Neutrophil (primary cell): ENCODE measurements around the gene DET1.
"Not testable (repeated sequence)": the region's sequence is repeated elsewhere in the genome, so short reads cannot be mapped to it uniquely, and the experiment has no call there.

ENCODE experiments used
- H3K27ac ChIP-seq: fragments of 200-600 bp; sonication (generic); 2 replicates; pipeline ENCODE4 v1.5.1; 2016; ENCODE audit warnings: mild to moderate bottlenecking, moderate library complexity
- H3K27me3 ChIP-seq: fragments of 200-600 bp; sonication (generic); 2 replicates; pipeline ENCODE4 v1.6.0; 2016; ENCODE audit warnings: mild to moderate bottlenecking
- H3K36me3 ChIP-seq: fragments of 200-600 bp; sonication (generic); 2 replicates; pipeline ENCODE4 v1.5.1; 2017
- H3K4me1 ChIP-seq, 2 experiments: fragments of 200-600 bp in 1 of 2; sonication (generic) in 1 of 2; 1 replicate in 1 of 2; 2 replicates in 1 of 2; pipeline versions ENCODE4 v1.5.1 to v1.6.1; 2013 to 2016; ENCODE audit warnings: low read depth in 1 of 2, low read length in 1 of 2, mild to moderate bottlenecking in 1 of 2, moderate library complexity in 1 of 2; ENCODE audit not compliant: control insufficient read depth in 1 of 2, insufficient read depth in 1 of 2
- H3K4me3 ChIP-seq, 2 experiments: fragments of 200-600 bp in 1 of 2; sonication (generic) in 1 of 2; 1 replicate in 1 of 2; 2 replicates in 1 of 2; pipeline ENCODE4 v1.5.1; 2013 to 2016; ENCODE audit warnings: low read depth in 1 of 2, low read length in 1 of 2, mild to moderate bottlenecking in 1 of 2, moderate library complexity in 1 of 2
- H3K9me3 ChIP-seq: fragments of 200-600 bp; sonication (generic); 2 replicates; pipeline ENCODE4 v1.5.1; 2016
- CTCF ChIP-seq: fragments of 200-600 bp; sonication (generic); IDR thresholded peaks from 2 replicates; pipeline ENCODE4 v1.5.1; 2016; ENCODE audit warnings: antibody characterized with exemption

Gene DET1

GRCh38 chr15:88568589-88568988, 22.1 kb upstream of the DET1 start:
- Histone ChIP-seq H3K27ac (no peak overlapping the region), H3K4me1 (no peaks in the 10 kb centered on the region), H3K36me3 (no peaks in the 10 kb centered on the region), H3K9me3 (no peaks in the 10 kb centered on the region), H3K4me3 (no peak overlapping the region), H3K27me3 (peaks cover 14% of the 10 kb centered on the region)
- TF ChIP-seq CTCF = no peak

- no peak for TF ChIP-seq CTCF
- Histone ChIP-seq H3K9me3 (no peaks in the 10 kb centered on the region), H3K27me3 (peaks cover 14% of the 10 kb centered on the region), H3K4me3 (no peak overlapping the region), H3K27ac (no peak overlapping the region), H3K4me1 (no peaks in the 10 kb centered on the region), H3K36me3 (no peaks in the 10 kb centered on the region)
Observed at GRCh38 chr15:88564741-88565140, 18.3 kb upstream of the DET1 start.

GRCh38 chr15:88563638-88564037, 17.2 kb upstream of the DET1 start:
- Histone ChIP-seq H3K27me3 (peaks cover 8% of the 10 kb centered on the region), H3K4me3 (no peak overlapping the region), H3K36me3 (no peaks in the 10 kb centered on the region), H3K4me1 (no peaks in the 10 kb centered on the region), H3K27ac (no peak overlapping the region), H3K9me3 (no peaks in the 10 kb centered on the region)
- TF ChIP-seq CTCF = no peak

GRCh38 chr15:88559565-88559964, 13.1 kb upstream of the DET1 start:
- not testable (repeated sequence) for H3K4me3 ChIP-seq, H3K4me1 ChIP-seq, H3K27me3 ChIP-seq, H3K27ac ChIP-seq, H3K9me3 ChIP-seq, H3K36me3 ChIP-seq

GRCh38 chr15:88558026-88558425, 11.5 kb upstream of the DET1 start:
- not testable (repeated sequence) for H3K4me1 ChIP-seq, H3K9me3 ChIP-seq, H3K27me3 ChIP-seq, H3K27ac ChIP-seq, H3K36me3 ChIP-seq, H3K4me3 ChIP-seq

- H3K36me3 ChIP-seq, H3K9me3 ChIP-seq, H3K4me1 ChIP-seq, H3K4me3 ChIP-seq, H3K27me3 ChIP-seq, H3K27ac ChIP-seq: not testable (repeated sequence)
Observed at GRCh38 chr15:88548009-88548408, 1.5 kb upstream of the DET1 start.

GRCh38 chr15:88545578-88546247, 768 bp downstream of the DET1 start:
- Histone ChIP-seq H3K4me3 (peak overlapping the region; percentile 75 to 89), H3K27ac (peak overlapping the region; percentile 71)
- H3K9me3 ChIP-seq, H3K4me1 ChIP-seq, H3K27me3 ChIP-seq, H3K36me3 ChIP-seq: not testable (repeated sequence)
